Activated T-cell treated with anti-CD3 and anti-CD28 coated beads, Interleukin-2, amount 50 U/mL, for 24 hours (primary cell): Measurements from ENCODE around the gene C4A.
"Not testable (repeated sequence)": the region's sequence is repeated elsewhere in the genome, so short reads cannot be mapped to it uniquely, and the experiment has no call there.

Source experiments
- DNase-seq: peaks from one replicate; pipeline ENCODE4 v3.0.0-alpha.2; 2020
- H3K27ac Mint-ChIP-seq: 2 replicates; pipeline ENCODE4 v1.8.0; 2020; ENCODE audit warnings: mild to moderate bottlenecking, mixed read lengths
- H3K27me3 Mint-ChIP-seq: 2 replicates; pipeline ENCODE4 v1.8.0; 2020; ENCODE audit warnings: mixed read lengths
- H3K36me3 Mint-ChIP-seq: 2 replicates; pipeline ENCODE4 v1.8.0; 2020; ENCODE audit warnings: low read depth, mixed read lengths
- H3K4me1 Mint-ChIP-seq: 2 replicates; pipeline ENCODE4 v1.8.0; 2020; ENCODE audit warnings: low read depth, mixed read lengths
- H3K4me3 Mint-ChIP-seq: 2 replicates; pipeline ENCODE4 v1.8.0; 2020; ENCODE audit warnings: mild to moderate bottlenecking, moderate library complexity, mixed read lengths
- H3K9me3 Mint-ChIP-seq: 2 replicates; pipeline ENCODE4 v1.8.0; 2020; ENCODE audit warnings: mixed read lengths

C4A gene

GRCh38 chr6:32012941-32013617 lies 31.2 kb downstream of the C4A start:
- H3K4me1 Mint-ChIP-seq, H3K27me3 Mint-ChIP-seq, DNase-seq, H3K9me3 Mint-ChIP-seq, H3K4me3 Mint-ChIP-seq, H3K36me3 Mint-ChIP-seq, H3K27ac Mint-ChIP-seq: not testable (repeated sequence)

GRCh38 chr6:32013738-32014137 lies 31.9 kb downstream of the C4A start:
- H3K36me3 Mint-ChIP-seq, H3K4me3 Mint-ChIP-seq, H3K27me3 Mint-ChIP-seq, H3K9me3 Mint-ChIP-seq, DNase-seq, H3K27ac Mint-ChIP-seq, H3K4me1 Mint-ChIP-seq: not testable (repeated sequence)

- H3K27ac Mint-ChIP-seq, DNase-seq, H3K36me3 Mint-ChIP-seq, H3K27me3 Mint-ChIP-seq, H3K4me3 Mint-ChIP-seq, H3K9me3 Mint-ChIP-seq, H3K4me1 Mint-ChIP-seq: not testable (repeated sequence)
Observed at GRCh38 chr6:32014547-32014946, 32.7 kb downstream of the C4A start, which contains the start of gene C4B. C4B (plus strand) TSS chr6:32014795; CDS start chr6:32014846, 51 bp downstream.

- not testable (repeated sequence) for H3K4me1 Mint-ChIP-seq, DNase-seq, H3K36me3 Mint-ChIP-seq, H3K27me3 Mint-ChIP-seq, H3K9me3 Mint-ChIP-seq, H3K4me3 Mint-ChIP-seq, H3K27ac Mint-ChIP-seq
Observed at GRCh38 chr6:32022100-32022499, 40.2 kb downstream of the C4A start.

- H3K4me1 Mint-ChIP-seq, DNase-seq, H3K4me3 Mint-ChIP-seq, H3K36me3 Mint-ChIP-seq, H3K27ac Mint-ChIP-seq, H3K27me3 Mint-ChIP-seq, H3K9me3 Mint-ChIP-seq: not testable (repeated sequence)
Observed at GRCh38 chr6:32028631-32029030, 46.8 kb downstream of the C4A start.

- not testable (repeated sequence) for H3K27ac Mint-ChIP-seq, H3K4me1 Mint-ChIP-seq, H3K36me3 Mint-ChIP-seq, H3K27me3 Mint-ChIP-seq, DNase-seq, H3K9me3 Mint-ChIP-seq, H3K4me3 Mint-ChIP-seq
Observed at GRCh38 chr6:32029553-32029952, 47.7 kb downstream of the C4A start.

- not testable (repeated sequence) for H3K4me1 Mint-ChIP-seq, H3K27ac Mint-ChIP-seq, H3K27me3 Mint-ChIP-seq, H3K36me3 Mint-ChIP-seq, H3K9me3 Mint-ChIP-seq, DNase-seq, H3K4me3 Mint-ChIP-seq
Observed at GRCh38 chr6:32035283-32036013, 53.6 kb downstream of the C4A start.

GRCh38 chr6:32037136-32037535 lies 55.3 kb downstream of the C4A start:
- H3K36me3 Mint-ChIP-seq, H3K27ac Mint-ChIP-seq, H3K4me3 Mint-ChIP-seq, DNase-seq, H3K9me3 Mint-ChIP-seq, H3K4me1 Mint-ChIP-seq, H3K27me3 Mint-ChIP-seq: not testable (repeated sequence)

- not testable (repeated sequence) for H3K27me3 Mint-ChIP-seq, H3K36me3 Mint-ChIP-seq, H3K9me3 Mint-ChIP-seq, H3K4me3 Mint-ChIP-seq, DNase-seq, H3K4me1 Mint-ChIP-seq, H3K27ac Mint-ChIP-seq
Observed at GRCh38 chr6:32037598-32038524, 56.0 kb downstream of the C4A start, which contains the start of gene CYP21A2. CYP21A2 (plus strand) TSS chr6:32038415; CDS start chr6:32038423, 8 bp downstream.

- H3K9me3 Mint-ChIP-seq, H3K4me1 Mint-ChIP-seq, H3K36me3 Mint-ChIP-seq, H3K27ac Mint-ChIP-seq, H3K4me3 Mint-ChIP-seq, DNase-seq, H3K27me3 Mint-ChIP-seq: not testable (repeated sequence)
Observed at GRCh38 chr6:32038878-32039277, 57.0 kb downstream of the C4A start.

GRCh38 chr6:32039321-32040274 lies 57.7 kb downstream of the C4A start:
- H3K36me3 Mint-ChIP-seq, H3K27ac Mint-ChIP-seq, DNase-seq, H3K4me1 Mint-ChIP-seq, H3K4me3 Mint-ChIP-seq, H3K9me3 Mint-ChIP-seq, H3K27me3 Mint-ChIP-seq: not testable (repeated sequence)

GRCh38 chr6:32040299-32041049 lies 58.6 kb downstream of the C4A start:
- DNase-seq, H3K4me1 Mint-ChIP-seq, H3K9me3 Mint-ChIP-seq, H3K36me3 Mint-ChIP-seq, H3K27me3 Mint-ChIP-seq, H3K4me3 Mint-ChIP-seq, H3K27ac Mint-ChIP-seq: not testable (repeated sequence)

GRCh38 chr6:32041050-32041321 lies 59.1 kb downstream of the C4A start:
- not testable (repeated sequence) for H3K4me1 Mint-ChIP-seq, H3K4me3 Mint-ChIP-seq, H3K27ac Mint-ChIP-seq, H3K27me3 Mint-ChIP-seq, DNase-seq, H3K36me3 Mint-ChIP-seq, H3K9me3 Mint-ChIP-seq

GRCh38 chr6:32041385-32041784 lies 59.5 kb downstream of the C4A start:
- H3K36me3 Mint-ChIP-seq, H3K4me3 Mint-ChIP-seq, DNase-seq, H3K4me1 Mint-ChIP-seq, H3K9me3 Mint-ChIP-seq, H3K27ac Mint-ChIP-seq, H3K27me3 Mint-ChIP-seq: not testable (repeated sequence)
